ENCODE measurements around the gene R3HDM2.

Gene R3HDM2

GRCh38 chr12:57203791-57204190 is 227.1 kb downstream of the R3HDM2 start:
- TF ChIP-seq CTCF (IDR thresholded peaks at IDR 0.05; ENCODE audit: borderline replicate concordance, insufficient read depth, low read depth, low read length): no peak
- no peak overlapping the region for H3K4me3 ChIP-seq (ENCODE audit: low read depth, low read length)

Measured in GM12875 (cell line).